ENCODE data around the gene TAF4B. TPM values are rescaled to one million over a fixed set of nuclear protein-coding genes. Genes with fewer than 3 reads are reported as not detected.
A peak's percentile ranks its signal among the peaks of the same experiment; 100 is the strongest.

TAF4B gene
- total RNA-seq, 1 experiment from 2014 or later = 8.3 TPM

DNA sequence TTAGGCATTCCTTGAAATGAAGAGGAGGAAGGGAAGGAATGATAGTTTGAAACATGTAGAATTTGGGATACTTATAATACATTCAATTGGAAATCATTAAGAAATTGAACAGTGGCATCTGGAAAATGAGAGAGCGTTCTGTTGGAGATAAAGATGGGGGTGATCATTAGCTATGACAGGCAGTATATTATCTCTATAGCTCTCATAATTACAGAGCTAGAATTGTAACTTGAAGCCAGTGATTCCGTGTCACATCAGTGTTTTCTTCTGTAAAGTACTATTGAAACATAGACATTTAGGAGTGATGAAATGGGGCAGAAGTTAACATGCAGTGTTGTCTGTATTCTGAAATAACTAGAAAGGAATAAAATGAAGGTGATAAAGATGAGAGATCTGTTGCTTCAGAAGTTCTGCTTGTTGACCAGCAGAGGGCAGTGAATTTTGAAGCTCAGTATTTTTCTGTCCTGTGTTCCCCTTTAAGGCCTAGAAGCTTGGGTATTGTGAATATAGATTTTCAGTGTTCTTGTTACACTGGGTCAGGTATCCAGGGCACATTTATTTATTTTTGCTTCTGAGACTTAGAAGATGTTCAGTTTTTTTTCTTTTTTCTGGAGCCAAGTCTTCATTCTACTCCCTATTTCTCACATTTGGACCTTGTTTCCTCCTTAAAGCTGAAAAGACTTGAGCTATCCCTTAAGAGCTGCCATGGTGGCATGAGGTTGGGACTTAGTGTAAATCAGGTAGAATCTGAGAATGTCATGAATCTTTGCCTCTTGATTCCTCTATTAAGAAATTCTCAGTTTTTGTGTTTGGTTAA lies 157.4 kb downstream of the TAF4B start:
- no peaks in the 10 kb centered on the region for H3K9me2 ChIP-seq (replicated peaks; ENCODE audit: low read length)
- H3K9me3 ChIP-seq (ENCODE audit: low read length) = no peaks in the 10 kb centered on the region
- intact Hi-C loops (cut with micrococcal nuclease) = loop anchor here (1.0 to 10.0 kb wide), 4 partner anchors 73 to 621 kb away; no protein-coding TSS in a partner anchor
- peak; percentile 64 for DNase-seq
- no TSS peak for BruUV-seq (replicated peaks)
- no peaks in the 10 kb centered on the region for H3F3A ChIP-seq (ENCODE audit: low read length, unreplicated experiment)
- peak; percentile 80 for ATAC-seq
- no peak for TF ChIP-seq EZH2 (IDR thresholded peaks at IDR 0.05; ENCODE audit: low read length, unreplicated experiment)
- TF ChIP-seq, protein P1, sequence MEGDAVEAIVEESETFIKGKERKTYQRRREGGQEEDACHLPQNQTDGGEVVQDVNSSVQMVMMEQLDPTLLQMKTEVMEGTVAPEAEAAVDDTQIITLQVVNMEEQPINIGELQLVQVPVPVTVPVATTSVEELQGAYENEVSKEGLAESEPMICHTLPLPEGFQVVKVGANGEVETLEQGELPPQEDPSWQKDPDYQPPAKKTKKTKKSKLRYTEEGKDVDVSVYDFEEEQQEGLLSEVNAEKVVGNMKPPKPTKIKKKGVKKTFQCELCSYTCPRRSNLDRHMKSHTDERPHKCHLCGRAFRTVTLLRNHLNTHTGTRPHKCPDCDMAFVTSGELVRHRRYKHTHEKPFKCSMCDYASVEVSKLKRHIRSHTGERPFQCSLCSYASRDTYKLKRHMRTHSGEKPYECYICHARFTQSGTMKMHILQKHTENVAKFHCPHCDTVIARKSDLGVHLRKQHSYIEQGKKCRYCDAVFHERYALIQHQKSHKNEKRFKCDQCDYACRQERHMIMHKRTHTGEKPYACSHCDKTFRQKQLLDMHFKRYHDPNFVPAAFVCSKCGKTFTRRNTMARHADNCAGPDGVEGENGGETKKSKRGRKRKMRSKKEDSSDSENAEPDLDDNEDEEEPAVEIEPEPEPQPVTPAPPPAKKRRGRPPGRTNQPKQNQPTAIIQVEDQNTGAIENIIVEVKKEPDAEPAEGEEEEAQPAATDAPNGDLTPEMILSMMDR (conservative IDR thresholded peaks at IDR 0.05; ENCODE audit: low read depth, low read length) = peak; percentile 81
- no peaks in the 10 kb centered on the region for H3K79me2 ChIP-seq (ENCODE audit: low read length)
- no peak overlapping the region for H3K9ac ChIP-seq (ENCODE audit: low read length)
- CTCF ChIA-PET = interaction anchor here (0.5 to 1.2 kb wide), 12 partner anchors 21 to 401 kb away, joined by 3 to 15 read pairs (median 4); partner anchors contain the start of gene KCTD1
- H3K36me3 ChIP-seq (ENCODE audit: low read depth, low read length) = no peaks in the 10 kb centered on the region
- H3K4me1 ChIP-seq (ENCODE audit: insufficient read depth, low read length) = peaks cover 17% of the 10 kb centered on the region
- no peak overlapping the region for H3K27ac ChIP-seq (ENCODE audit: low read length)
- POLR2A ChIA-PET (ENCODE audit: unreplicated experiment) = interaction anchor here (0.6 to 0.7 kb wide), 2 partner anchors 62 to 406 kb away, joined by 3 to 6 read pairs; no protein-coding TSS in a partner anchor
- no peaks in the 10 kb centered on the region for H4K20me1 ChIP-seq (ENCODE audit: low read length)
- H3K27me3 ChIP-seq (ENCODE audit: low read length) = no peaks in the 10 kb centered on the region
- no peak overlapping the region for H2AFZ ChIP-seq (ENCODE audit: low read length)
- no peak overlapping the region for H3K4me3 ChIP-seq (ENCODE audit: low read length)
- H3K4me2 ChIP-seq (ENCODE audit: low read length) = no peak overlapping the region

- DNase-seq (peak; percentile 70), ATAC-seq (peak; percentile 70)
- Histone ChIP-seq H3F3A (ENCODE audit: low read length, unreplicated experiment) (no peaks in the 10 kb centered on the region), H3K4me2 (ENCODE audit: low read length) (peak overlapping the region; percentile 41), H3K9me2 (replicated peaks; ENCODE audit: low read length) (no peaks in the 10 kb centered on the region), H3K4me1 (ENCODE audit: insufficient read depth, low read length) (peaks cover 17% of the 10 kb centered on the region), H3K36me3 (ENCODE audit: low read depth, low read length) (no peaks in the 10 kb centered on the region), H3K79me2 (ENCODE audit: low read length) (no peaks in the 10 kb centered on the region), H2AFZ (ENCODE audit: low read length) (no peak overlapping the region), H3K9me3 (ENCODE audit: low read length) (no peaks in the 10 kb centered on the region), H3K27ac (ENCODE audit: low read length) (no peak overlapping the region), H3K9ac (ENCODE audit: low read length) (no peak overlapping the region), H4K20me1 (ENCODE audit: low read length) (no peaks in the 10 kb centered on the region), H3K4me3 (ENCODE audit: low read length) (no peak overlapping the region), H3K27me3 (ENCODE audit: low read length) (no peaks in the 10 kb centered on the region)
- ChIA-PET POLR2A (ENCODE audit: unreplicated experiment) (interaction anchor here (0.6 kb wide), 1 partner anchor 238 kb away, joined by 3 read pairs; no protein-coding TSS in a partner anchor), CTCF (no interaction called here)
- no TSS peak for BruUV-seq (replicated peaks)
- intact Hi-C loops (cut with micrococcal nuclease) = loop anchor here (10.0 kb wide), 2 partner anchors 579 to 619 kb away; no protein-coding TSS in a partner anchor
- TF ChIP-seq, protein P1 (conservative IDR thresholded peaks at IDR 0.05; ENCODE audit: low read depth, low read length) = no peak
- no peak for TF ChIP-seq EZH2phosphoT487 (IDR thresholded peaks at IDR 0.05; ENCODE audit: borderline replicate concordance, low read length)
- no peak for TF ChIP-seq EZH2 (IDR thresholded peaks at IDR 0.05; ENCODE audit: low read length, unreplicated experiment)
Measured at GRCh38 chr18:26386002-26386401, 159.8 kb downstream of the TAF4B start.

DNA sequence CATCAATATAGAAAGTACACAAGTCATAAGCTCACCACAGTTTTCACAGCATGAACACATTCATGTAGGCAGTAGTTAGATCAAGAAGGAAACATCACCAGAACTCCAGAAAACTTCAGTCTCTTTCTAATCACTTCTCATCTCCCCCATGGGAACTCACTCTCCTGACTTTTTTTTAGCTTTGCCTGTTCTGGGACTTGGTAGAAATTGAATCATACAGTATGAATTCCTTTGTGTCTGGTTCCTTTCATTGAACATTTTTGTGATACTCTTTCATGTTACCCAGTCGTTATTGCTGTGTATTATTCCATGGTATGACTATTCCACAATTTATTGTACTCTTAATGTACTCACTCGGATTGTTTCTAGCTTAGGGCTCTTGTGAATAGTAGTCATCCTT lies 160.2 kb downstream of the TAF4B start:
- TF ChIP-seq EZH2 (IDR thresholded peaks at IDR 0.05; ENCODE audit: low read length, unreplicated experiment) (no peak), EZH2phosphoT487 (IDR thresholded peaks at IDR 0.05; ENCODE audit: borderline replicate concordance, low read length) (no peak)
- TF ChIP-seq, protein P1 (conservative IDR thresholded peaks at IDR 0.05; ENCODE audit: low read depth, low read length) = no peak
- Histone ChIP-seq H3K27me3 (ENCODE audit: low read length) (no peaks in the 10 kb centered on the region), H3K9me2 (replicated peaks; ENCODE audit: low read length) (no peaks in the 10 kb centered on the region), H3F3A (ENCODE audit: low read length, unreplicated experiment) (no peaks in the 10 kb centered on the region), H3K27ac (ENCODE audit: low read length) (no peak overlapping the region), H3K4me2 (ENCODE audit: low read length) (peak overlapping the region; percentile 41), H3K36me3 (ENCODE audit: low read depth, low read length) (no peaks in the 10 kb centered on the region), H3K9ac (ENCODE audit: low read length) (no peak overlapping the region), H3K9me3 (ENCODE audit: low read length) (no peaks in the 10 kb centered on the region), H4K20me1 (ENCODE audit: low read length) (no peaks in the 10 kb centered on the region), H3K4me3 (ENCODE audit: low read length) (no peak overlapping the region), H3K4me1 (ENCODE audit: insufficient read depth, low read length) (peaks cover 17% of the 10 kb centered on the region), H2AFZ (ENCODE audit: low read length) (no peak overlapping the region), H3K79me2 (ENCODE audit: low read length) (no peaks in the 10 kb centered on the region)
- no peak for DNase-seq
- CTCF ChIA-PET = no interaction called here
- no TSS peak for BruUV-seq (replicated peaks)
- no peak for ATAC-seq
- POLR2A ChIA-PET (ENCODE audit: unreplicated experiment) = no interaction called here
- intact Hi-C loops (cut with micrococcal nuclease) = loop anchor here (10.0 kb wide), 2 partner anchors 578 to 618 kb away; no protein-coding TSS in a partner anchor

Data from PC-3 (cell line).